ENCODE measurements around the gene SMAD9.
A peak's percentile ranks its signal among the peaks of the same experiment; 100 is the strongest.

SMAD9 gene

GRCh38 chr13:36822785-36823184 lies 97.3 kb downstream of the SMAD9 start:
- Mint-ChIP-seq H3K36me3 (peaks cover 4% of the 10 kb centered on the region), H3K4me3 (peak overlapping the region; percentile 51), H3K9me3 (ENCODE audit: low read depth) (no peaks in the 10 kb centered on the region), H3K27ac (no peak overlapping the region), H3K4me1 (ENCODE audit: low read depth) (peaks cover 60% of the 10 kb centered on the region), H3K27me3 (no peaks in the 10 kb centered on the region)

- Mint-ChIP-seq H3K4me1 (ENCODE audit: low read depth) (peaks cover 61% of the 10 kb centered on the region), H3K4me3 (peak overlapping the region; percentile 88), H3K36me3 (no peaks in the 10 kb centered on the region), H3K9me3 (ENCODE audit: low read depth) (no peaks in the 10 kb centered on the region), H3K27ac (peak overlapping the region; percentile 89), H3K27me3 (no peaks in the 10 kb centered on the region)
Observed at GRCh38 chr13:36820222-36820621, 99.8 kb downstream of the SMAD9 start.

- no peaks in the 10 kb centered on the region for H3K9me3 Mint-ChIP-seq (ENCODE audit: low read depth)
- H3K4me1 Mint-ChIP-seq (ENCODE audit: low read depth), result peaks cover 56% of the 10 kb centered on the region
- peak overlapping the region; percentile 88 for H3K4me3 Mint-ChIP-seq
- no peaks in the 10 kb centered on the region for H3K36me3 Mint-ChIP-seq
- peak overlapping the region; percentile 89 for H3K27ac Mint-ChIP-seq
- no peaks in the 10 kb centered on the region for H3K27me3 Mint-ChIP-seq
Observed at GRCh38 chr13:36819739-36820090, 100.3 kb downstream of the SMAD9 start.

GRCh38 chr13:36818804-36819738 lies 101.0 kb downstream of the SMAD9 start, which contains the start of gene RFXAP:
Gene RFXAP (plus strand): TSS chr13:36819222. CDS start chr13:36819358, 136 bp downstream.
- Mint-ChIP-seq H3K27ac (peak within 1 kb of the TSS; percentile 89), H3K27me3 (no peaks in the 10 kb centered on the region), H3K9me3 (ENCODE audit: low read depth) (no peaks in the 10 kb centered on the region), H3K4me3 (peak within 1 kb of the TSS; percentile 88), H3K36me3 (no peaks in the 10 kb centered on the region), H3K4me1 (ENCODE audit: low read depth) (peaks cover 49% of the 10 kb centered on the region)

DNA sequence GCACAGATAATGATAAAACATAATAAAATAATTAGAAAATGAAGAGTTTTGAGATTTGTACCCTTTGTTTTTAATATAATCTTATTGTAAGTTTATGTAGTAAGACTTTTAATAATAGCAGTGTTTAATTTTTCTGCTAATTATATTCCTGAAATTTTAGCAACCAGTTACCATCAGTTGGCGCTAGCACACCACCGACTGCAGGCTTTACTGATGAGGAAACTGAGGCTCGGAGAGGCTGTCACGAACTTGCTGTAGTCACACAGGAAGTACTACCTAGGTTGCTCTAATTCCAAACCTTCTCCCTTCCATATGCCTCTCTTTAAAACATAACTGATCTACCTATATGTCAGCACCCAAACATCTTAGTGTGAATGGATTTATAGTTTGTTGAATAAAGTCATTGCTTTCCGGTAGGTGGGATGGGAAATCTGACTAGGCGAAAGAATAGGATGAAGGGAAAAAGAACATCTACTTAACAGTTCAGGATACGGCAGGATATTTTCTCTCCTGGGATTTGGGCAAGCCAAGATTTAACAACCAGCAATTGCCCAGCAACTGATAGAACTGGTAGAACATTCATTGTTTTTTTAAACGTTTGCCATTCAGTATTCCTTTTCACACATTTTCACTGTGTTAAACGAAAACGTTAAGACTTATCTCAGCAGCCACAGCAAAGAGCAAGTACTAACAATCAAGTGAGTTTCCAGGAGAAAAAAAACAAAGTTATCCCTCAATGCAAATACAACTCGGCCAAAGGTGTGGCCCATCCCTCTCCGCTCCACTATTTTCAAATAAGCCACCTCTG lies 101.8 kb downstream of the SMAD9 start:
- Mint-ChIP-seq H3K36me3 (no peaks in the 10 kb centered on the region), H3K27ac (peak overlapping the region; percentile 71), H3K4me1 (ENCODE audit: low read depth) (peaks cover 41% of the 10 kb centered on the region), H3K27me3 (no peaks in the 10 kb centered on the region), H3K4me3 (peak overlapping the region; percentile 88), H3K9me3 (ENCODE audit: low read depth) (no peaks in the 10 kb centered on the region)

DNA sequence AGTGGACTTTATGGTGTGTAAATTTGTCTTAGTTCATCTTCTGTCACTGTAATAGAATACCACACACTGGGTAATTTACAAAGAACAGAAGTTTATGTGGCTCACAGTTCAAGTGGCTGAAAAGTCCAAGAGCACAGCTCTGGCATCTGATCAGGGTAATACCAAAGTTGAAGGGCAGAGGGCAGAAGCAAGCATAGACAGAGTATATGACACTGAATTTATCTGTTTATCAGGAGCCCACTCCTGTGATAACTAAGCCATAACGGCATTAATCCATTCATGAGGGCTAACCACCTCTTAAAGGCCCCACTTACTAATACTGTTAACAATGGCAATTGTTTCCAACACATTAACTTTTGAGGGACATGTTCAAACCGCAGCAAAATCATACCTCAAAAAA lies 105.0 kb downstream of the SMAD9 start:
- Mint-ChIP-seq H3K27me3 (peaks cover 14% of the 10 kb centered on the region), H3K4me1 (ENCODE audit: low read depth) (peaks cover 14% of the 10 kb centered on the region), H3K9me3 (ENCODE audit: low read depth) (no peaks in the 10 kb centered on the region), H3K4me3 (no peak overlapping the region), H3K27ac (no peak overlapping the region), H3K36me3 (no peaks in the 10 kb centered on the region)

DNA sequence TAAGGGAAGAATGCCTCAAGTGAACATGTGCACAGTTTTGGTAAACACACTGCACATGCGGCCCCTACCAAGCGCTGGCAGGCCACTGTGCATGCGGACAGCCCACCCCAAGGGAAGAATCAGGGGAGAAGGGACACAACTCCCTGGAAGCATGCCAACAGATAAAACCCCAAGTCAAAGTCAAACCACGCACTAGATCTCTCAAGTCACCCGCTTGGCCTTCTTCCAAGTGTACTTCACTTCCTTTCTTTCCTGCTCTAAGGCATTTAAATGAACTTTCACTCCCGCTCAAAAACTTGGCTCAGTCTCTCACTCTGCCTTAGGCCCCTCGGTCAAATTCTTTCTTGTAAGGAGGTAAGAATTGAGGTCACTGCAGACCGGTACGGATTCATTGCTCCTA lies 105.6 kb downstream of the SMAD9 start:
- peaks cover 17% of the 10 kb centered on the region for H3K27me3 Mint-ChIP-seq
- H3K4me1 Mint-ChIP-seq (ENCODE audit: low read depth), result peaks cover 9% of the 10 kb centered on the region
- no peak overlapping the region for H3K27ac Mint-ChIP-seq
- no peaks in the 10 kb centered on the region for H3K9me3 Mint-ChIP-seq (ENCODE audit: low read depth)
- no peak overlapping the region for H3K4me3 Mint-ChIP-seq
- H3K36me3 Mint-ChIP-seq, result no peaks in the 10 kb centered on the region

DNA sequence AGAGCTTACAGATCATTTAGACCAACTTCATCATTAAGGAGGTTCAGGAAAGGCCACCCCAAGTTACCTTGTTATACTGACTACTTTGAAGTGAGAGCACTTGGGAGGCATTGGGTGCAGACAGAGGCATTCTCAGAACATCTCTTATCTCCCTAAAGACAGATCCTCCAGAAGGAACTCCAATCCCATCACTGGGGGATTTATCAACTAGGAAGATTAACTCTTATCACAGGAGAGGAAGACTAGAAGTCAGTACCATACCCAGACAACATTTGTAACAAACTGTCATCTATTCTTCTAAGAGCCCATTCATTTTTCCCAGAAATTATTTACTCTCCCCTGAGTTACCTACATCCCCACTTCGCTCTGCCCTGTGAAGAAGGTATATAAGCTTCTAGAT lies 106.8 kb downstream of the SMAD9 start:
- Mint-ChIP-seq H3K27ac (no peak overlapping the region), H3K9me3 (ENCODE audit: low read depth) (no peaks in the 10 kb centered on the region), H3K4me3 (no peak overlapping the region), H3K4me1 (ENCODE audit: low read depth) (peaks cover 2% of the 10 kb centered on the region), H3K27me3 (peaks cover 18% of the 10 kb centered on the region), H3K36me3 (no peaks in the 10 kb centered on the region)

DNA sequence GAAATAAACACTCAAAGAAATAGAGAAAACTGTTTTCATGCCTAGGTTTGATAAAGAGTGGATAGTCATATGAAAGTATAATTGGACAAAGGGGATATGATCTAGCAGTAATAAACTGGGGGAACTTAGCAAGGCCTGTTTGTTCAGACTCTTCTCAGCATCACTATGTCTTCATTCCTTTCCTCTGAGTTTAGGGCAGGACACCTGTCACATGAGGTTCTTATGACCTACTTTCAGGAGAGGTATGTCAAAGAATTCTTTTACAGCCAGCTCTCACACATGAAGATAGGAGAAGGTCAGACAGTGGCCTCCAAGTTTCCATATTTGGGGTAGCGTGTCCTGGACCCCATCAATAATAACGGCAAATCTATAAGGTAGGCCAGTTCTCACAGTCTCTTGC lies 112.4 kb downstream of the SMAD9 start:
- Mint-ChIP-seq H3K27ac (no peak overlapping the region), H3K27me3 (peaks cover 38% of the 10 kb centered on the region), H3K4me1 (ENCODE audit: low read depth) (no peaks in the 10 kb centered on the region), H3K4me3 (no peak overlapping the region), H3K36me3 (no peaks in the 10 kb centered on the region), H3K9me3 (ENCODE audit: low read depth) (no peaks in the 10 kb centered on the region)

DNA sequence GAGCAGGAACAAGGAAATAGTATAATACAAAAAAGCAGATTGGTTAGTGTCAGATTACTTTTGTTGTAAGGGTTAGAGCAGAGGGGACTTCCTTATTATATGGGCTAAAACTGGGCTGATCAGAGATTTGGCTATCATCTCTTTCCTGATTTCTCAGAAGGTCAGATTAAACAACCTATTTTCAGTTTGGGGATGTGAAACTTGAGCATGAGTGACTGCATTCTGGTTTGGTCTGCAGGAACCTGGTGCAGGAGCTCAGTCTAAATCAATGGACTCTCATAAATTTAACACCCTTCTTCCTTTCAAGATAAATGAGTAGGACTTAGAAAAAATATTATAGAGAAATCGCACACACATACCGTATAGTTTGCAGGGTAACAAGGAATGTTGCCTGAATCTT lies 113.9 kb downstream of the SMAD9 start:
- no peaks in the 10 kb centered on the region for H3K36me3 Mint-ChIP-seq
- H3K27me3 Mint-ChIP-seq, result peaks cover 29% of the 10 kb centered on the region
- H3K4me3 Mint-ChIP-seq, result no peak overlapping the region
- H3K4me1 Mint-ChIP-seq (ENCODE audit: low read depth), result no peaks in the 10 kb centered on the region
- H3K27ac Mint-ChIP-seq, result no peak overlapping the region
- H3K9me3 Mint-ChIP-seq (ENCODE audit: low read depth), result no peaks in the 10 kb centered on the region

- no peak overlapping the region for H3K4me3 Mint-ChIP-seq
- H3K27ac Mint-ChIP-seq, result no peak overlapping the region
- no peaks in the 10 kb centered on the region for H3K36me3 Mint-ChIP-seq
- no peaks in the 10 kb centered on the region for H3K9me3 Mint-ChIP-seq (ENCODE audit: low read depth)
- peaks cover 23% of the 10 kb centered on the region for H3K27me3 Mint-ChIP-seq
- H3K4me1 Mint-ChIP-seq (ENCODE audit: low read depth), result no peaks in the 10 kb centered on the region
Observed at GRCh38 chr13:36804588-36804987, 115.5 kb downstream of the SMAD9 start.

DNA sequence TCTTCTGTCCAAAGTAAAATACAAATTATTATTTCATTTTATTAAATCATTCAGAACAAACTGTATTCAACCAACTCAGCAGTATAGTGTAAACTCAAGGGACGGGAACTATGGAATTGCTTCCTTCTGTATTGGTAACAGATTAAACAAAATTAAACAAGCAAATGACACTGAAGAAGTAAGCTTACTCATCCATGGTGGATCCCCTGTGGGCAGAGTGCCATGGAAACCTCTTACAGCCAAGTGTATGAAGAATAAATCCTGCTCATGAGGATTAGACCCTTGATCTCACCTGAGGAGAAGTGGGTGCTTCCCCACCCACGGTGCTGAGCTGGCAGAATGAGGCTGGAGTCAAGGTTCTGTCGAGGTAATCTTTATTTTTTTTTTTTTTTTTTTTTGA lies 119.0 kb downstream of the SMAD9 start:
- H3K27ac Mint-ChIP-seq, result no peak overlapping the region
- no peaks in the 10 kb centered on the region for H3K4me1 Mint-ChIP-seq (ENCODE audit: low read depth)
- H3K4me3 Mint-ChIP-seq, result no peak overlapping the region
- H3K36me3 Mint-ChIP-seq, result no peaks in the 10 kb centered on the region
- H3K27me3 Mint-ChIP-seq, result peaks cover 18% of the 10 kb centered on the region
- no peaks in the 10 kb centered on the region for H3K9me3 Mint-ChIP-seq (ENCODE audit: low read depth)

DNA sequence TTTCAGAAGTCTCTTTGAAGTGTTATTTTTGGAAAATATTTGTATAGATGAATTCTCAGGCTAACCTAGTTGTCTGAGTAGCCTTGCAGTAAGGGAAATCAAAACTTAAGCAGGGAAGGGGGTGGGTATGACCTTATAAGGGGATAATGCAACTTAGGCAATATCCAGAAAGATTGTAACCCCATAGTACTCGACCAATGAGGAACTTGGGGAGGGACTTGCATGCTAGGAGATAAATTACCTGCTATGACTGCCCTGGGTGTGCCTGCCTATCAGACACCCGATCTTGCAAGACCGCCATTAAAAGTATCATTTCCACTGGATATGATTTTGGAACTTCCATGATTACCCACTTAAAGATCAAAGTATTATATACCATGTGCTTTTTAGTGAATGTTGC lies 124.0 kb downstream of the SMAD9 start:
- no peaks in the 10 kb centered on the region for H3K36me3 Mint-ChIP-seq
- H3K27ac Mint-ChIP-seq, result no peak overlapping the region
- no peaks in the 10 kb centered on the region for H3K9me3 Mint-ChIP-seq (ENCODE audit: low read depth)
- peaks cover 7% of the 10 kb centered on the region for H3K27me3 Mint-ChIP-seq
- no peak overlapping the region for H3K4me3 Mint-ChIP-seq
- H3K4me1 Mint-ChIP-seq (ENCODE audit: low read depth), result no peaks in the 10 kb centered on the region

DNA sequence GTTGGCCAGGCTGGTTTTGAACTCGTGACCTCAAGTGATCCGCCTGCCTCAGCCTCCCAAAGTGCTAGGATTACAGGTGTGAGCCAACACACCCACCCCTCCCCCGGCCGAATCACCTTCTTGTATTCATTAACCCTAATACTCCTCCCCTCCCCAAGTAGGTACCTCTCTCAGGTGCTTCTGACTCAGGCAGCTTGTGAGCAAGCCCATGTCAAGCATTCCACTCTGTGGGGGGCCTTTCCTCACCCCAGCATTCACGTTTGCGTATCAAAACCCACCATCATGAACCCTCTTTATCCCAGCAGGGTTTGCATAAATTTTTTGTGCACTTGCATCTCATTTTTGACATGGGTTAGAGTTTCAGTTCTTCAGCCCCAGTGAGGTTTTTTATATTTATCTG lies 124.6 kb downstream of the SMAD9 start:
- no peak overlapping the region for H3K4me3 Mint-ChIP-seq
- no peak overlapping the region for H3K27ac Mint-ChIP-seq
- no peaks in the 10 kb centered on the region for H3K4me1 Mint-ChIP-seq (ENCODE audit: low read depth)
- no peaks in the 10 kb centered on the region for H3K9me3 Mint-ChIP-seq (ENCODE audit: low read depth)
- peaks cover 7% of the 10 kb centered on the region for H3K27me3 Mint-ChIP-seq
- H3K36me3 Mint-ChIP-seq, result no peaks in the 10 kb centered on the region
